A549 (cell line): Measurements from ENCODE around the gene TMED4. TPM values are rescaled to one million over a fixed set of nuclear protein-coding genes. Genes with fewer than 3 reads are reported as not detected.

ENCODE experiments used
- ATAC-seq, 2 experiments: fragments of 200-7000 bp in 1 of 2; fragments of >200 bp in 1 of 2; cut with Nextera tagmentation in 1 of 2; cut with Tn5 transposase in 1 of 2; 3 replicates each; pipeline versions ENCODE4 v1.8.0 to v1.9.1; 2018 to 2020; ENCODE audit warnings: mild to moderate bottlenecking in 1 of 2, moderate library complexity in 1 of 2
- CTCF ChIA-PET: fragments of 300-600 bp; sonication (Branson Sonifier 250); formaldehyde crosslinking; extraction: SDS; loops from one replicate; lab custom pipeline; 2021; ENCODE audit warnings: antibody characterized with exemption, inconsistent platforms; lab: Yijun Ruan, JAX
- POLR2A ChIA-PET: fragments of 350-600 bp; formaldehyde crosslinking; extraction: SDS; loops from one replicate; lab custom pipeline; 2021; ENCODE audit warnings: antibody characterized with exemption, inconsistent platforms; lab: Yijun Ruan, JAX
- DNase-seq, 2 experiments: peaks; one replicate each; pipeline versions ENCODE4 v3.0.0 to v3.0.0-alpha.2; 2011 to 2016; ENCODE audit warnings: low read depth in 1 of 2, low spot score in 1 of 2
- FAIRE-seq: peaks from 2 replicates; lab custom pipeline; 2011; peaks lifted over from hg19 to GRCh38; lab: Jason Lieb, UNC
- H3K27ac ChIP-seq, 2 experiments: fragments of >200 bp; sonication (Bioruptor Twin); formaldehyde crosslinking; 3 replicates each; pipeline ENCODE4 v1.5.1; 2016 to 2017
- H3K4me1 ChIP-seq: fragments of >200 bp; sonication (Bioruptor Twin); formaldehyde crosslinking; 3 replicates; pipeline ENCODE4 v1.6.1; 2016
- H3K4me2 ChIP-seq: fragments of >200 bp; sonication (Bioruptor Twin); formaldehyde crosslinking; 3 replicates; pipeline ENCODE4 v1.6.1; 2016
- H3K4me3 ChIP-seq: fragments of >200 bp; sonication (Bioruptor Twin); formaldehyde crosslinking; 3 replicates; pipeline ENCODE4 v1.5.1; 2016
- H3K9me3 ChIP-seq: fragments of >200 bp; sonication (Bioruptor Twin); formaldehyde crosslinking; 3 replicates; pipeline ENCODE4 v1.6.1; 2016
- BHLHE40 ChIP-seq: IDR thresholded peaks from 2 replicates; pipeline ENCODE4 v1.6.1; 2012; ENCODE audit warnings: low read depth, low read length, inconsistent platforms
- EHF ChIP-seq: fragments of 250-450 bp; sonication (Bioruptor Pico); IDR thresholded peaks from 2 replicates; pipeline ENCODE4 v1.5.0; 2020; ENCODE audit warnings: mild to moderate bottlenecking
- FOSL2 ChIP-seq, 2 experiments: fragments of 450-650 bp in 1 of 2; fragments of >200 bp in 1 of 2; sonication (Bioruptor Twin) in 1 of 2; formaldehyde crosslinking; IDR thresholded peaks; 2 replicates each; pipeline versions ENCODE4 v1.5.0 to v1.6.1; 2016 to 2020; ENCODE audit warnings: mild to moderate bottlenecking in 1 of 2, moderate library complexity in 1 of 2
- HOXB13 ChIP-seq: fragments of 250-450 bp; sonication (Bioruptor Pico); IDR thresholded peaks from 2 replicates; pipeline ENCODE4 v1.5.0; 2020; ENCODE audit warnings: low read depth, mild to moderate bottlenecking, moderate library complexity
- HOXB5 ChIP-seq: fragments of 250-450 bp; sonication (Bioruptor Pico); IDR thresholded peaks from 2 replicates; pipeline ENCODE4 v1.5.0; 2020; ENCODE audit warnings: mild to moderate bottlenecking, moderate library complexity
- KDM5A ChIP-seq: fragments of 200-600 bp; sonication (generic); IDR thresholded peaks from 2 replicates; pipeline ENCODE4 v1.6.1; 2016; ENCODE audit warnings: antibody characterized with exemption, mild to moderate bottlenecking
- MAFK ChIP-seq: fragments of 450-650 bp; IDR thresholded peaks from 2 replicates; pipeline ENCODE4 v1.6.1; 2014; ENCODE audit not compliant: partially characterized antibody
- MAZ ChIP-seq: fragments of 150-350 bp; IDR thresholded peaks from 2 replicates; pipeline ENCODE4 v1.6.1; 2014; ENCODE audit warnings: antibody characterized with exemption, low read depth, low read length, borderline replicate concordance
- NFE2L2 ChIP-seq: fragments of 150-350 bp; conservative IDR thresholded peaks from 2 replicates; pipeline ENCODE4 v1.6.1; 2014; ENCODE audit warnings: low read length
- PHF8 ChIP-seq: fragments of 200-600 bp; sonication (generic); IDR thresholded peaks from 2 replicates; pipeline ENCODE4 v1.6.1; 2016; ENCODE audit warnings: low read depth, mild to moderate bottlenecking, antibody characterized with exemption, moderate library complexity, borderline replicate concordance
- SMC3 ChIP-seq: fragments of >200 bp; sonication (Bioruptor Twin); formaldehyde crosslinking; IDR thresholded peaks from 3 replicates; pipeline ENCODE4 v1.6.1; 2018; ENCODE audit warnings: inconsistent platforms
- TFCP2L1 ChIP-seq: fragments of 250-450 bp; sonication (Bioruptor Pico); IDR thresholded peaks from 2 replicates; pipeline ENCODE4 v1.5.0; 2021; ENCODE audit warnings: mild to moderate bottlenecking
- ZC3H11A ChIP-seq: fragments of 450-650 bp; IDR thresholded peaks from 2 replicates; pipeline ENCODE4 v1.6.1; 2014; ENCODE audit warnings: antibody characterized with exemption, mild to moderate bottlenecking
- ZNF302 ChIP-seq: fragments of 250-450 bp; sonication (Bioruptor Pico); IDR thresholded peaks from 2 replicates; pipeline ENCODE4 v1.9.0; 2021; ENCODE audit warnings: inconsistent platforms, mild to moderate bottlenecking, moderate library complexity
- WGBS: methylation state at CpG from one replicate; pipeline ENCODE4 v1.1.6; 2017; ENCODE audit errors: missing lambda C conversion rate; 5-methylcytosine and 5-hydroxymethylcytosine counted together
- polyA plus RNA-seq, 4 experiments: library from polyadenylated mRNA; depleted of rRNA in 3 of 4; stranded (reverse); fragments of >200 nt; fragmentation: RNase III in 1 of 4; extraction: RNeasy Plus Mini Kit Qiagen cat#74134 plus additional on column Dnase treatment in 1 of 4; gene quantifications; 2 replicates in 3 of 4; 3 replicates in 1 of 4; pipeline ENCODE4 v1.2.3, GENCODE V29; 2011 to 2017
- TF ChIP-seq, protein P1 (sequence below): fragments of >200 bp; sonication (Bioruptor Twin); formaldehyde crosslinking; IDR thresholded peaks from 2 replicates; pipeline ENCODE4 v1.6.1; 2016
- TF ChIP-seq, protein P2 (sequence below): fragments of 200-600 bp; sonication (generic); IDR thresholded peaks from 2 replicates; pipeline ENCODE4 v1.6.1; 2016; ENCODE audit warnings: antibody characterized with exemption, mild to moderate bottlenecking, moderate library complexity
- TF ChIP-seq, protein P3 (sequence below): IDR thresholded peaks from 2 replicates; pipeline ENCODE4 v1.6.1; 2012
- TF ChIP-seq, protein P4 (sequence below): fragments of 250-450 bp; sonication (Bioruptor Pico); IDR thresholded peaks from 2 replicates; pipeline ENCODE4 v1.5.0; 2021; ENCODE audit warnings: mild to moderate bottlenecking, moderate library complexity, borderline replicate concordance

TMED4 gene
- polyA plus RNA-seq, 2 of the 4 experiments (the other 2 are of a cell fraction), result 55.1 to 68.3 TPM

DNA sequence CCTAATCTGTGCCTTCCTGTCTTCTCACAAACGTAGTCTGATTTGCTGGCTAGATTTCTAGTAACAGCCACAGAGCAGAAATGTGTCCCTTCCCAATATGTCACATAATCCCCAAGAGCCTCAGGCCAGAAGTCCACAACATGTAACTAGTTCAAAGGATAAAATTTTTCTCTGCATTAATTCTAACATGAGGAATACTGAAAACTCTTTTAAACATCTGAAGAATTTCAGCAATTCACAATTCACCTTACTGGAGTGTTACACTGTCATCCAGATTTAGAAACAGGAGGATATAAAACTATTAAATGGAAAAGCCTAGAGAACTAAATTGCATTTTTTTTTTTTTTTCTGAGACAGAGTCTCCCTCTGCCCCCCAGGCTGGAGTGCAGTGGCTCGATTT is 5.8 kb downstream of the TMED4 start:
- no peak overlapping the region for H3K4me3 ChIP-seq
- ChIA-PET CTCF (interaction anchor here (1.2 to 4.3 kb wide), 3 partner anchors 11 to 12 kb away, joined by 3 to 28 read pairs (median 12); no protein-coding TSS in a partner anchor), POLR2A (interaction anchor here (0.6 kb wide), 1 partner anchor 734 kb away, joined by 4 read pairs; no protein-coding TSS in a partner anchor)
- WGBS, result 88% methylated on average over 2 of the region's 2 CpGs
- no peak overlapping the region for H3K4me2 ChIP-seq
- H3K27ac ChIP-seq, result no peak overlapping the region
- ATAC-seq (no peak), FAIRE-seq (no peak), DNase-seq (no peak)
- no peaks in the 10 kb centered on the region for H3K9me3 ChIP-seq
- TF ChIP-seq KDM5A, result no peak
- no peak for TF ChIP-seq TFCP2L1
- no peak for TF ChIP-seq BHLHE40
- TF ChIP-seq HOXB13 (CRISPR knock-in tag), result no peak
- TF ChIP-seq MAZ, result no peak
- TF ChIP-seq, protein P1, sequence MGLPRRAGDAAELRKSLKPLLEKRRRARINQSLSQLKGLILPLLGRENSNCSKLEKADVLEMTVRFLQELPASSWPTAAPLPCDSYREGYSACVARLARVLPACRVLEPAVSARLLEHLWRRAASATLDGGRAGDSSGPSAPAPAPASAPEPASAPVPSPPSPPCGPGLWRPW, result no peak
- no peak for TF ChIP-seq SMC3
- TF ChIP-seq NFE2L2, result no peak
- TF ChIP-seq FOSL2 (IDR thresholded peaks at IDR 0.05), result no peak
- no peak for TF ChIP-seq FOSL2 (CRISPR knock-in tag; IDR thresholded peaks at IDR 0.05)
- TF ChIP-seq EHF, result no peak
- no peak for TF ChIP-seq HOXB5 (CRISPR knock-in tag)
- TF ChIP-seq, protein P2, sequence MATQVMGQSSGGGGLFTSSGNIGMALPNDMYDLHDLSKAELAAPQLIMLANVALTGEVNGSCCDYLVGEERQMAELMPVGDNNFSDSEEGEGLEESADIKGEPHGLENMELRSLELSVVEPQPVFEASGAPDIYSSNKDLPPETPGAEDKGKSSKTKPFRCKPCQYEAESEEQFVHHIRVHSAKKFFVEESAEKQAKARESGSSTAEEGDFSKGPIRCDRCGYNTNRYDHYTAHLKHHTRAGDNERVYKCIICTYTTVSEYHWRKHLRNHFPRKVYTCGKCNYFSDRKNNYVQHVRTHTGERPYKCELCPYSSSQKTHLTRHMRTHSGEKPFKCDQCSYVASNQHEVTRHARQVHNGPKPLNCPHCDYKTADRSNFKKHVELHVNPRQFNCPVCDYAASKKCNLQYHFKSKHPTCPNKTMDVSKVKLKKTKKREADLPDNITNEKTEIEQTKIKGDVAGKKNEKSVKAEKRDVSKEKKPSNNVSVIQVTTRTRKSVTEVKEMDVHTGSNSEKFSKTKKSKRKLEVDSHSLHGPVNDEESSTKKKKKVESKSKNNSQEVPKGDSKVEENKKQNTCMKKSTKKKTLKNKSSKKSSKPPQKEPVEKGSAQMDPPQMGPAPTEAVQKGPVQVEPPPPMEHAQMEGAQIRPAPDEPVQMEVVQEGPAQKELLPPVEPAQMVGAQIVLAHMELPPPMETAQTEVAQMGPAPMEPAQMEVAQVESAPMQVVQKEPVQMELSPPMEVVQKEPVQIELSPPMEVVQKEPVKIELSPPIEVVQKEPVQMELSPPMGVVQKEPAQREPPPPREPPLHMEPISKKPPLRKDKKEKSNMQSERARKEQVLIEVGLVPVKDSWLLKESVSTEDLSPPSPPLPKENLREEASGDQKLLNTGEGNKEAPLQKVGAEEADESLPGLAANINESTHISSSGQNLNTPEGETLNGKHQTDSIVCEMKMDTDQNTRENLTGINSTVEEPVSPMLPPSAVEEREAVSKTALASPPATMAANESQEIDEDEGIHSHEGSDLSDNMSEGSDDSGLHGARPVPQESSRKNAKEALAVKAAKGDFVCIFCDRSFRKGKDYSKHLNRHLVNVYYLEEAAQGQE, result no peak
- H3K4me1 ChIP-seq, result peaks cover 27% of the 10 kb centered on the region

DNA sequence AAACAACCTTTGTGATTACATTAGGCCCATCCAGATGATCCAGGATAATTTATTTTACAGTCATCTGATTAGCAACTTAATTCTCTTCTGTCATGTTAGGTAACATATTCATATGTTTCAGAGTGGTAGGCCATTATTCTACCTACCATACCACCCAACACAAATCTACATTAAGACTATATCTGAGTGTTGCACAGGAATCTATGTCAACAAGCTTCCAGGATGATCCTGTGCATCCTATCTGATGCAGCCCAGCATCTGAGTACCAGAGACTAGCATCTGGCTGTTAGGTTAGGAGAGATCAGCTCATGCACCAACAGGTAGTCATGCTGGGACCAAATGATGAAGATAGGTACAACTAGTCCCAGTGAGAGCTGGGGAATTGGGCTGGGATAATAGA is 7.0 kb downstream of the TMED4 start:
- ChIA-PET POLR2A (interaction anchor here (2.1 kb wide), 1 partner anchor 10 kb away, joined by 37 read pairs; no protein-coding TSS in a partner anchor), CTCF (interaction anchor here (4.3 kb wide), 1 partner anchor 10 kb away, joined by 28 read pairs; no protein-coding TSS in a partner anchor)
- ATAC-seq (no peak), FAIRE-seq (no peak), DNase-seq (no peak)
- TF ChIP-seq PHF8, result no peak
- no peak for TF ChIP-seq ZNF302 (CRISPR knock-in tag)
- no peak for TF ChIP-seq MAFK
- TF ChIP-seq, protein P3, sequence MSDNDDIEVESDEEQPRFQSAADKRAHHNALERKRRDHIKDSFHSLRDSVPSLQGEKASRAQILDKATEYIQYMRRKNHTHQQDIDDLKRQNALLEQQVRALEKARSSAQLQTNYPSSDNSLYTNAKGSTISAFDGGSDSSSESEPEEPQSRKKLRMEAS, result no peak
- TF ChIP-seq, protein P4, sequence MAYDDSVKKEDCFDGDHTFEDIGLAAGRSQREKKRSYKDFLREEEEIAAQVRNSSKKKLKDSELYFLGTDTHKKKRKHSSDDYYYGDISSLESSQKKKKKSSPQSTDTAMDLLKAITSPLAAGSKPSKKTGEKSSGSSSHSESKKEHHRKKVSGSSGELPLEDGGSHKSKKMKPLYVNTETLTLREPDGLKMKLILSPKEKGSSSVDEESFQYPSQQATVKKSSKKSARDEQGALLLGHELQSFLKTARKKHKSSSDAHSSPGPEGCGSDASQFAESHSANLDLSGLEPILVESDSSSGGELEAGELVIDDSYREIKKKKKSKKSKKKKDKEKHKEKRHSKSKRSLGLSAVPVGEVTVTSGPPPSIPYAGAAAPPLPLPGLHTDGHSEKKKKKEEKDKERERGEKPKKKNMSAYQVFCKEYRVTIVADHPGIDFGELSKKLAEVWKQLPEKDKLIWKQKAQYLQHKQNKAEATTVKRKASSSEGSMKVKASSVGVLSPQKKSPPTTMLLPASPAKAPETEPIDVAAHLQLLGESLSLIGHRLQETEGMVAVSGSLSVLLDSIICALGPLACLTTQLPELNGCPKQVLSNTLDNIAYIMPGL (CRISPR knock-in tag), result no peak
- no peak for TF ChIP-seq ZC3H11A
- no peak overlapping the region for H3K4me3 ChIP-seq
- H3K27ac ChIP-seq, result peak overlapping the region in 1 of 2 experiments; percentile 91; a peak in 1 of 6 replicates
- peaks cover 16% of the 10 kb centered on the region for H3K4me1 ChIP-seq
- H3K4me2 ChIP-seq, result peak overlapping the region; percentile 95
- no peaks in the 10 kb centered on the region for H3K9me3 ChIP-seq
